Ectodermal cell (in vitro differentiated cells): ENCODE measurements around the gene WDHD1.
"Not testable (repeated sequence)": the region's sequence is repeated elsewhere in the genome, so short reads cannot be mapped to it uniquely, and the experiment has no call there.

Source experiments
- H3K27ac ChIP-seq: 2 replicates; pipeline ENCODE4 v1.7.0; 2013; ENCODE audit warnings: mild to moderate bottlenecking, low read depth, low read length; ENCODE audit not compliant: insufficient read depth, poor library complexity, severe bottlenecking
- H3K27me3 ChIP-seq: 2 replicates; pipeline ENCODE4 v1.7.0; 2013; ENCODE audit warnings: mild to moderate bottlenecking, low read length; ENCODE audit not compliant: insufficient read depth, control insufficient read depth, poor library complexity, severe bottlenecking
- H3K36me3 ChIP-seq: one replicate; pipeline ENCODE4 v1.7.0; 2013; ENCODE audit warnings: low read length; ENCODE audit not compliant: control insufficient read depth, insufficient read depth
- H3K4me1 ChIP-seq: one replicate; pipeline ENCODE4 v1.7.0; 2013; ENCODE audit warnings: low read length; ENCODE audit not compliant: control insufficient read depth, insufficient read depth
- H3K4me3 ChIP-seq: 2 replicates; pipeline ENCODE4 v1.7.0; 2013; ENCODE audit warnings: low read depth, low read length, control low read depth; ENCODE audit not compliant: insufficient read depth
- H3K9me3 ChIP-seq: 2 replicates; pipeline ENCODE4 v1.7.0; 2013; ENCODE audit warnings: mild to moderate bottlenecking, low read length, moderate library complexity; ENCODE audit not compliant: control insufficient read depth
- WGBS, 2 experiments: methylation state at CpG; one replicate each; pipeline ENCODE4 v1.1.7; 2013; ENCODE audit warnings: missing lambda C conversion rate in 2 of 2; 5-methylcytosine and 5-hydroxymethylcytosine counted together

The WDHD1 gene

GRCh38 chr14:55064896-55065295, 38.0 kb upstream of the WDHD1 start:
- H3K36me3 ChIP-seq: peaks cover 32% of the 10 kb centered on the region
- H3K4me1 ChIP-seq, H3K27ac ChIP-seq, H3K9me3 ChIP-seq, H3K4me3 ChIP-seq, H3K27me3 ChIP-seq: not testable (repeated sequence)
- 90 to 100% methylated on average over 2 of the region's 2 CpGs for WGBS, 2 experiments

GRCh38 chr14:55062517-55063351, 35.8 kb upstream of the WDHD1 start:
- no peaks in the 10 kb centered on the region for H3K4me1 ChIP-seq
- peaks cover 41% of the 10 kb centered on the region for H3K36me3 ChIP-seq
- H3K27ac ChIP-seq: no peak overlapping the region
- no peak overlapping the region for H3K4me3 ChIP-seq
- no peaks in the 10 kb centered on the region for H3K9me3 ChIP-seq
- 94 to 97% methylated on average over 11 of the region's 11 CpGs for WGBS, 2 experiments
- H3K27me3 ChIP-seq: no peaks in the 10 kb centered on the region

GRCh38 chr14:55059333-55059732, 32.4 kb upstream of the WDHD1 start:
- Histone ChIP-seq H3K4me1 (no peaks in the 10 kb centered on the region), H3K27me3 (no peaks in the 10 kb centered on the region), H3K27ac (no peak overlapping the region), H3K9me3 (no peaks in the 10 kb centered on the region), H3K4me3 (no peak overlapping the region), H3K36me3 (peaks cover 31% of the 10 kb centered on the region)
- 96 to 97% methylated on average over 5 of the region's 5 CpGs for WGBS, 2 experiments

- 97 to 100% methylated on average over 5 of the region's 5 CpGs for WGBS, 2 experiments
- H3K27ac ChIP-seq: no peak overlapping the region
- H3K36me3 ChIP-seq: peaks cover 20% of the 10 kb centered on the region
- H3K9me3 ChIP-seq: no peaks in the 10 kb centered on the region
- H3K4me1 ChIP-seq: peaks cover 8% of the 10 kb centered on the region
- H3K27me3 ChIP-seq: no peaks in the 10 kb centered on the region
- H3K4me3 ChIP-seq: no peak overlapping the region
Observed at GRCh38 chr14:55057919-55058318, 31.0 kb upstream of the WDHD1 start.

- WGBS, 2 experiments: 95 to 96% methylated on average over 13 of the region's 13 CpGs
Observed at GRCh38 chr14:55054098-55054497, 27.2 kb upstream of the WDHD1 start.

GRCh38 chr14:55053500-55053899, 26.6 kb upstream of the WDHD1 start:
- H3K4me1 ChIP-seq: peaks cover 8% of the 10 kb centered on the region
- H3K4me3 ChIP-seq: peak overlapping the region; percentile 91
- no peaks in the 10 kb centered on the region for H3K9me3 ChIP-seq
- 93 to 96% methylated on average over 7 of the region's 7 CpGs for whole genome bisulfite sequencing, 2 experiments
- H3K27ac ChIP-seq: no peak overlapping the region
- peaks cover 6% of the 10 kb centered on the region for H3K36me3 ChIP-seq
- H3K27me3 ChIP-seq: no peaks in the 10 kb centered on the region

More at GRCh38 chr14:55054098-55054497, 27.2 kb upstream of the WDHD1 start:
- Histone ChIP-seq H3K27me3 (no peaks in the 10 kb centered on the region), H3K27ac (no peak overlapping the region), H3K36me3 (peaks cover 6% of the 10 kb centered on the region), H3K4me1 (peaks cover 8% of the 10 kb centered on the region), H3K9me3 (no peaks in the 10 kb centered on the region), H3K4me3 (no peak overlapping the region)

GRCh38 chr14:55053018-55053417, 26.1 kb upstream of the WDHD1 start:
- Histone ChIP-seq H3K4me1 (peaks cover 8% of the 10 kb centered on the region), H3K27me3 (no peaks in the 10 kb centered on the region), H3K4me3 (peak overlapping the region; percentile 91), H3K9me3 (no peaks in the 10 kb centered on the region), H3K36me3 (peaks cover 6% of the 10 kb centered on the region), H3K27ac (no peak overlapping the region)
- 90 to 91% methylated on average over 6 of the region's 6 CpGs for WGBS, 2 experiments

- Histone ChIP-seq H3K27ac (peak overlapping the region; percentile 100), H3K36me3 (peaks cover 3% of the 10 kb centered on the region), H3K4me1 (peaks cover 8% of the 10 kb centered on the region), H3K4me3 (peak overlapping the region; percentile 91), H3K9me3 (no peaks in the 10 kb centered on the region), H3K27me3 (no peaks in the 10 kb centered on the region)
- WGBS, 2 experiments: 5 to 6% methylated on average over 13 to 14 of the region's 14 CpGs
Observed at GRCh38 chr14:55052269-55052930, 25.5 kb upstream of the WDHD1 start.

GRCh38 chr14:55051423-55052268, 24.7 kb upstream of the WDHD1 start, which contains the start of gene MAPK1IP1L:
Gene MAPK1IP1L, plus strand, starts transcription at chr14:55051647. Its CDS starts 10,037 bp downstream, at chr14:55061684.
- WGBS, 2 experiments: 0 to 1% methylated on average over 98 of the region's 98 CpGs
- H3K4me3 ChIP-seq: peak within 1 kb of the TSS; percentile 91
- H3K27me3 ChIP-seq: no peaks in the 10 kb centered on the region

GRCh38 chr14:55051165-55051422, 24.2 kb upstream of the WDHD1 start:
- 7 to 9% methylated on average over 10 of the region's 10 CpGs for WGBS, 2 experiments
- peaks cover 8% of the 10 kb centered on the region for H3K4me1 ChIP-seq
- H3K9me3 ChIP-seq: no peaks in the 10 kb centered on the region
- H3K36me3 ChIP-seq: peaks cover 3% of the 10 kb centered on the region
- H3K27ac ChIP-seq: peak overlapping the region; percentile 79
- H3K27me3 ChIP-seq: no peaks in the 10 kb centered on the region
- H3K4me3 ChIP-seq: peak overlapping the region; percentile 91

More at GRCh38 chr14:55051423-55052268, 24.7 kb upstream of the WDHD1 start, which contains the start of gene MAPK1IP1L:
- Histone ChIP-seq H3K27ac (peak within 1 kb of the TSS; percentile 100), H3K9me3 (no peaks in the 10 kb centered on the region), H3K36me3 (peaks cover 3% of the 10 kb centered on the region), H3K4me1 (peaks cover 8% of the 10 kb centered on the region)
